ENCODE measurements around the gene CTNNA3. TPM values are rescaled to one million over a fixed set of nuclear protein-coding genes. Genes with fewer than 3 reads are reported as not detected.

Gene CTNNA3
- total and polyA plus RNA-seq, 2 donors (not counting 3 experiments of a cell fraction or from before 2014, with no cell fraction given), result not detected

- dilution Hi-C loops (cut with MboI; ENCODE audit: extremely low pct_ligation_motif_present, low sequenced_read_pairs) (no loop called here), intact Hi-C loops (cut with micrococcal nuclease) (no loop called here)
- Histone ChIP-seq H3K9me3 (replicated peaks; ENCODE audit: control insufficient read depth, insufficient read depth, low read length) (no peaks in the 10 kb centered on the region), H3K9ac (replicated peaks; ENCODE audit: extremely low read depth, insufficient read depth, low read length) (no peak overlapping the region), H3K4me2 (ENCODE audit: insufficient read depth, low read length) (no peak overlapping the region), H3K9me1 (replicated peaks; ENCODE audit: control insufficient read depth, extremely low read depth, insufficient read depth, low read length) (no peaks in the 10 kb centered on the region), H3K27me3 (ENCODE audit: control insufficient read depth in 2 of 2, insufficient read depth in 2 of 2, low read length in 2 of 2) (no peaks in the 10 kb centered on the region), H3K4me1 (ENCODE audit: control insufficient read depth, extremely low read depth, insufficient read depth, low read length) (no peaks in the 10 kb centered on the region), H3K36me3 (ENCODE audit: control insufficient read depth in 2 of 2, extremely low read depth in 1 of 2, insufficient read depth in 2 of 2, low read length in 2 of 2) (no peaks in the 10 kb centered on the region), H3K79me2 (ENCODE audit: control insufficient read depth, insufficient read depth, low read length) (no peaks in the 10 kb centered on the region), H4K20me1 (replicated peaks; ENCODE audit: control insufficient read depth, extremely low read depth, insufficient read depth, low read length) (no peaks in the 10 kb centered on the region), H3K4me3 (replicated peaks in 1 of 3; ENCODE audit: insufficient read depth in 1 of 3, low read depth in 1 of 3, low read length in 3 of 3) (no peak overlapping the region), H3K27ac (ENCODE audit: insufficient read depth, low read depth, low read length) (no peak overlapping the region), H2AFZ (ENCODE audit: low read depth, low read length) (no peak overlapping the region)
- POLR2A ChIA-PET, result no interaction called here
- no peak for TF ChIP-seq JUN (IDR thresholded peaks at IDR 0.05; ENCODE audit: borderline replicate concordance, insufficient read depth, insufficient read length, low read depth)
- TF ChIP-seq MAX (IDR thresholded peaks at IDR 0.05; ENCODE audit: insufficient read depth, insufficient read length), result no peak
- FAIRE-seq, result no peak
- BruUV-seq (replicated peaks), result no TSS peak
- CTCF ChIA-PET, result no interaction called here
- DNase-seq (ENCODE audit: low read depth, low spot score), result no peak
Measured at GRCh38 chr10:67241451-67241850, 454.5 kb downstream of the CTNNA3 start.

GRCh38 chr10:67239864-67240497, 456.0 kb downstream of the CTNNA3 start:
- no peak overlapping the region for H2AFZ ChIP-seq (ENCODE audit: low read depth, low read length)
- no peak overlapping the region for H3K4me3 ChIP-seq (replicated peaks in 1 of 3; ENCODE audit: insufficient read depth in 1 of 3, low read depth in 1 of 3, low read length in 3 of 3)
- ChIA-PET CTCF (no interaction called here), POLR2A (no interaction called here)
- BruUV-seq (replicated peaks), result no TSS peak
- no peak overlapping the region for H3K27ac ChIP-seq (ENCODE audit: insufficient read depth, low read depth, low read length)
- no peaks in the 10 kb centered on the region for H3K79me2 ChIP-seq (ENCODE audit: control insufficient read depth, insufficient read depth, low read length)
- DNase-seq (ENCODE audit: low read depth, low spot score) (no peak), FAIRE-seq (no peak)
- no peak overlapping the region for H3K4me2 ChIP-seq (ENCODE audit: insufficient read depth, low read length)
- no peaks in the 10 kb centered on the region for H4K20me1 ChIP-seq (replicated peaks; ENCODE audit: control insufficient read depth, extremely low read depth, insufficient read depth, low read length)
- H3K36me3 ChIP-seq (ENCODE audit: control insufficient read depth in 2 of 2, extremely low read depth in 1 of 2, insufficient read depth in 2 of 2, low read length in 2 of 2), result no peaks in the 10 kb centered on the region
- H3K9ac ChIP-seq (replicated peaks; ENCODE audit: extremely low read depth, insufficient read depth, low read length), result no peak overlapping the region
- no peaks in the 10 kb centered on the region for H3K27me3 ChIP-seq (ENCODE audit: control insufficient read depth in 2 of 2, insufficient read depth in 2 of 2, low read length in 2 of 2)
- dilution Hi-C loops (cut with MboI; ENCODE audit: extremely low pct_ligation_motif_present, low sequenced_read_pairs), result no loop called here
- H3K9me1 ChIP-seq (replicated peaks; ENCODE audit: control insufficient read depth, extremely low read depth, insufficient read depth, low read length), result no peaks in the 10 kb centered on the region
- no peaks in the 10 kb centered on the region for H3K9me3 ChIP-seq (replicated peaks; ENCODE audit: control insufficient read depth, insufficient read depth, low read length)
- intact Hi-C loops (cut with micrococcal nuclease), result no loop called here
- TF ChIP-seq POLR2A (IDR thresholded peaks at IDR 0.05; ENCODE audit: low read depth, low read length) (no peak), CTCF (IDR thresholded peaks at IDR 0.05; ENCODE audit: extremely low read depth in 1 of 2, insufficient read depth in 1 of 2, low read depth in 1 of 2, low read length in 2 of 2) (no peak), JUN (IDR thresholded peaks at IDR 0.05; ENCODE audit: borderline replicate concordance, insufficient read depth, insufficient read length, low read depth) (no peak), POLR2AphosphoS5 (IDR thresholded peaks at IDR 0.05; ENCODE audit: insufficient read depth, low read depth, low read length) (no peak), GATA2 (IDR thresholded peaks at IDR 0.05; ENCODE audit: insufficient read depth, insufficient read length, low read depth, low read length) (no peak), MYC (IDR thresholded peaks at IDR 0.05; ENCODE audit: low read depth, low read length) (no peak), MAX (IDR thresholded peaks at IDR 0.05; ENCODE audit: insufficient read depth, insufficient read length) (no peak), EZH2 (IDR thresholded peaks at IDR 0.05; ENCODE audit: borderline replicate concordance, low read depth, low read length, severe bottlenecking) (no peak), FOS (IDR thresholded peaks at IDR 0.05; ENCODE audit: borderline replicate concordance, insufficient read depth, low read length) (no peak)
- no peaks in the 10 kb centered on the region for H3K4me1 ChIP-seq (ENCODE audit: control insufficient read depth, extremely low read depth, insufficient read depth, low read length)
